KOPT-K1 (cell line): ENCODE measurements around the gene RNF157.

ENCODE experiments used
- H3K27ac ChIP-seq: fragments of 200-600 bp; sonication (generic); 2 replicates; pipeline ENCODE4 v1.5.1; 2016; ENCODE audit warnings: antibody characterized with exemption, mild to moderate bottlenecking, low read depth, low read length; ENCODE audit not compliant: poor library complexity, severe bottlenecking
- H3K36me3 ChIP-seq: fragments of 200-600 bp; sonication (generic); 2 replicates; pipeline ENCODE4 v1.5.1; 2017; ENCODE audit warnings: antibody characterized with exemption, mild to moderate bottlenecking, low read length, moderate library complexity; ENCODE audit not compliant: insufficient read depth
- H3K9me3 ChIP-seq: fragments of 200-600 bp; sonication (generic); 2 replicates; pipeline ENCODE4 v1.5.1; 2017; ENCODE audit warnings: antibody characterized with exemption, low read length, mild to moderate bottlenecking; ENCODE audit not compliant: insufficient read depth, poor library complexity, severe bottlenecking

The RNF157 gene

DNA sequence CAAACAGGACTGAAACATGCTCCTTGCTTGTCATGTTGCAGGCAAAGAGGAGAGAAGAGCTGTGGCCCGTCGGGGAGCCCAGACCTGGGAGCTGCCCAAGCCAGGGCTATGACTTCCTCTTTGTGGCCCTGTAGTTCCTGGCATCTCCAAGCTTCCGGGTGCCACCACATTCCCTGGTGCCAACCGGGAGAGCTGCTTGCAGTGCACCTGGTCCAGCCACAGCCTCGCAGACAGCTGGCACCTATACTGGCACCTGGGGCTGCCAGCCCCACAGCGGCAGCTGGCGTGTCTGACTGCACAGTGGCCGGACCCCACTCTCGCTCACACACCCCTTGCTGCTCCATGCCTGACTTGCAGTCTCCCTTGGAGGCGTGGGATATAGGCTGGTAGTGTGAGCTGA is 62.2 kb downstream of the RNF157 start:
- H3K36me3 ChIP-seq: no peaks in the 10 kb centered on the region
- H3K9me3 ChIP-seq: no peaks in the 10 kb centered on the region
- no peak overlapping the region for H3K27ac ChIP-seq

- no peaks in the 10 kb centered on the region for H3K36me3 ChIP-seq
- no peaks in the 10 kb centered on the region for H3K9me3 ChIP-seq
- H3K27ac ChIP-seq: no peak overlapping the region
These were observed 63.4 kb downstream of the RNF157 start for GRCh38 chr17:76176701-76177574.

DNA sequence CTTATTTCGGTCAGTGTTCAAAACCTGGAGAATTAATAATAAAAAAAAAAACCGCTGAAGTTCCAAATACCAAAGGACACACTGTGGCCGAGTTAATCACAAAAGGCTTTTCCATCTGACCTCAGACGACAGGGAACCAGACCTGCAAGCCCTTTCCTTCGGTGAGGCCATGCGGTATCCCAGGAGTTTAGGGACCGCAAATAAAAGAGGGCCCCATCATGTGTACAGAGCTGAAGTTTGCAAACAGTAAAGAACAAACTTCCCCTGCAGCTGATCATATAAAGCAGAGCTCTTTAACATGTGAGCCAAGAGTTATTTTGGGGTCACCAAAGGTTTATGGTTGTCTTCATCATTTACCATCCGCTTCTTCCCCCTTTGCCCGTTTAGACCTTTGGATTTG is 66.3 kb downstream of the RNF157 start:
- H3K27ac ChIP-seq: no peak overlapping the region
- no peaks in the 10 kb centered on the region for H3K36me3 ChIP-seq
- H3K9me3 ChIP-seq: no peaks in the 10 kb centered on the region

- no peak overlapping the region for H3K27ac ChIP-seq
- no peaks in the 10 kb centered on the region for H3K9me3 ChIP-seq
- H3K36me3 ChIP-seq: no peaks in the 10 kb centered on the region
These were observed 66.8 kb downstream of the RNF157 start for GRCh38 chr17:76173474-76173873.

DNA sequence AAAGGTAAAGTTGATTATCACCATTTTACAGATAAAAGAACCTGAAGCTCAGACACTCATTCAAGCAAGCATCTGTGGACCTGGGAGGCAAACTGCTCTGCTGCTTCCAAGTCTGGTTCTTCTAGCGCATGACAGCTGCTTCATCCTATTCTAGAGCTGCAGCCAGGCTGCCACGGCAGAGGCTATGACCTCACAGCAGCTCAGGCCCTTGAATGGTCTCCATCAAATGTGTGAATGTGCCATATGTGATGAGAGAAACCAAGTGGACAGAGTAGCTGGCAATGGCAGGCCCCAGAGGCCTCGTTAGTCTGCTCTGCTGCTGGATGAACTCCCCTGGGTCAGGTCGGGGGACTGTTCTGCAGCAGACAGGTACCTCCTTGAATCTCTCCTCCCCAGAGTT is 68.6 kb downstream of the RNF157 start:
- no peak overlapping the region for H3K27ac ChIP-seq
- no peaks in the 10 kb centered on the region; the same call in 1 of the 2 replicates for H3K36me3 ChIP-seq
- H3K9me3 ChIP-seq: no peaks in the 10 kb centered on the region

- Histone ChIP-seq H3K9me3 (no peaks in the 10 kb centered on the region), H3K27ac (no peak overlapping the region), H3K36me3 (peaks cover 6% of the 10 kb centered on the region; the same call in 1 of the 2 replicates)
These were observed 70.2 kb downstream of the RNF157 start for GRCh38 chr17:76170114-76170513.

DNA sequence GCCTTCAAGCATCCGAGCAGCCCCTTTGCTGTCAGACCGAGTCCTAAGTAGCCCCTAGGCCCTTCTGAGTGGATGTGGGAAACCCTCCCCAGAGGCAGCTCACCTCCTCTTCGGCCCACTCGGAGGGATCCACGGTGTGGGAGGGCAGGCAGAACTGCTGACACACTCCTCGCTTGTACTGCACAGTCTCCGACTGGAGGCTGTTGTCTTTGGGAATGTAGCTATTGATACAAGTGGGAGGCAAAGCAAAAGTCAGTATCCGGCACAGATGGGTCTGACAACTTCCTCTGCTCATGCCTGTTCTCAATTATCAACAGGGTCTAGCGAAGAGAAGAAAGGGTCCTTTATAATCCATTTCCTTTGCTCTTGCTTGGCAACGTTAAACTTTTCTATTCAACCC is 73.4 kb downstream of the RNF157 start:
- Histone ChIP-seq H3K27ac (no peak overlapping the region), H3K36me3 (peaks cover 10% of the 10 kb centered on the region; the same call in 1 of the 2 replicates), H3K9me3 (no peaks in the 10 kb centered on the region)

DNA sequence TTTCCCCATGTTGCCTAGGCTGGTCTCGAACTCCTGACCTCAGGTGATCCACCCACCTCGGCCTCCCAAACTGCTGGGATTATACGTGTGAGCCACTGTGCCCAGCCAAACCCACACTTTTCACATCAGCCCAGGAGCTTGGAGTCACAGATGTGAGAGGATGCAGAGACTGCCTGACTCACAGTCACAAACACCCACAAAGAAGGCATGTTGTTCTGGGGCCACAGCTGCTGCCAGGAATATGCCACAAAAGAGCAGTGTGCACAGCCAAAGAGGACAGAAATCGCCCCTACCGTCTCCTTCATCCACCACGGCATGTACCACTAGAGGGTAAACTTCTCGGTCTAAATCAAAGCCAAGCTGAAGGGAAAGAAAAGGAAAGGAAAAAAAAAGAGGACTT is 74.1 kb downstream of the RNF157 start:
- Histone ChIP-seq H3K9me3 (no peaks in the 10 kb centered on the region), H3K36me3 (peaks cover 14% of the 10 kb centered on the region; the same call in 1 of the 2 replicates), H3K27ac (no peak overlapping the region)

- Histone ChIP-seq H3K9me3 (no peaks in the 10 kb centered on the region), H3K27ac (no peak overlapping the region), H3K36me3 (peaks cover 21% of the 10 kb centered on the region; the same call in 1 of the 2 replicates)
These were observed 76.0 kb downstream of the RNF157 start for GRCh38 chr17:76164331-76164730.

DNA sequence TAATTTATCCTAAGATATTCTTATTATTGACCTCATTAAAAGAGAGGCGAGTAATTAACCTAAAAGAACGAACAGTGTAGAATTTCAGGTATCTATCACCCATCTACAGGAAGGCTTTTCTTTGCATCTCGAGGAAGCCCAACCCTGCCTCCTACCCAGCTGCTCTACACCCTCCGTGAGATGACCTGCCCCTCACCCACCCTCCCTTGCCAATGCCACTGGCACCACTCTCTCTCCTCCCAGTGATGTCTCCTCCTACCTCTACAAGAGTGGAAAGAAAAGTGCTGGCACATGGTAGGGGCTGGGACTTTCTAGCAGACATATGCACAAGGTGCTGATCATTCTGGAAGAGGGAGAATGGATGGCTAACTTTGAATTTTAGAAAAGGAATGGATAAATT is 76.4 kb downstream of the RNF157 start:
- no peaks in the 10 kb centered on the region for H3K9me3 ChIP-seq
- H3K27ac ChIP-seq: no peak overlapping the region
- H3K36me3 ChIP-seq: peaks cover 25% of the 10 kb centered on the region; the same call in 1 of the 2 replicates

DNA sequence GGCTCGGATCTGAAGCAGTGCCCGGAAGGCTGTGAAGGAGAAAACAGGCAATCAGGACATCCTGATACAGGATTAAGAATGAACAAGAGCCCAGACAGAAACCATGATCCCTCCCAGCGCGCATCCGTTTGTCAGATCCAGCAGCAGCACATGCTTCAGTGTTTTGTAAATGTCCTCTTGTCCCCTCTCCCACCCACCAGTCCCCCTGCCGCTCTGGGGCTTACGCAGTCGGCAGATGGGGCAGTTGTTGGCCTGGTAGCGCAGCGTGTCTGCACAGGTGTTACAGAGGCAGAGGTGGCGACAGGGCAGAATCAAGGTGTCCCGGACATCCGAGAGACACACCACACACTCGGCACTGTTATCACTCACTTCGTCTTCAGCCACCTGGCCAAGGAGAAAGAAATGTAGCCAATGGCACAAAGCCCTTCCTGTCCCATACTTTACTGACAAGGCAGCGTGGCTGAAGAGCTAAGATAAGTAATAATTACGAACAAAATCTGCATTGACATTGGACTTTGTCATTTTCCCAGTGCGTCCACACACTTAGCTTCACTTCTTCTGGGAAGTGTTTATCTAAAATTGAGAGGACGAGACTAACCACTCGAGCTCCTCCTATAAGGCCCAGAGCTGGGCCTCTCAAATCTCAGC is 78.5 kb downstream of the RNF157 start:
- H3K9me3 ChIP-seq: no peaks in the 10 kb centered on the region
- H3K36me3 ChIP-seq: peaks cover 39% of the 10 kb centered on the region
- no peak overlapping the region for H3K27ac ChIP-seq

DNA sequence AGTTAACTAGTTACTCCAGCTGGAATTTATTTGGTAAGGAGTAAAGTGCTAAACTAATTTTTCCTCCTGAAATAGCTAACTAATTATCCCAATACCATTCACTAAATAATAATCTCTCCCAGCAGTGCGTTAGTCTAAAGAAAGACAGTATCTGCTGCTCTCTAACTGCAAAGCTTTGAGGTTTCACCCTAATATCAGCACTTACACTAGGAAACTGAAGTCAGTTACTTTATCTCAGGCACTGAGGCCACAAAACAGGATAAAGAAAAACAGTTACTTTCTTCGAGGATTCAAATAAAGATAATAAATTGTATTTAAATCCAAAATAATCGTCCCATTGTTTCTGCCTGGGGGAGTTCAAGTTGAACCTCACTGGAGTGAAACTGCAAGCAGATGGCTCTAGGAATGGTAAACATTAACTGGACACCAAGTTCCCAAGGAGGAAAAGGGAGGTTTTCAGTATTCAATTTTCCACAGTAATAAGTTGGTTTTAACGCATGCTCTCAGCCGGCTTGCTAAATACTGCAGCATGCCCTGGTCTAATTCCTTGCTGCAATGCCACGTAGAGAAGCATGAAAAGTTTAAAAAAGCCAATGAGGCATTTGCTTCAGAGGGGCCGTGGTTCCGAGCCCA is 79.3 kb downstream of the RNF157 start:
- H3K27ac ChIP-seq: no peak overlapping the region
- peaks cover 37% of the 10 kb centered on the region for H3K36me3 ChIP-seq
- no peaks in the 10 kb centered on the region for H3K9me3 ChIP-seq

GRCh38 chr17:76159157-76159556 is 81.1 kb downstream of the RNF157 start:
- peaks cover 37% of the 10 kb centered on the region for H3K36me3 ChIP-seq
- no peaks in the 10 kb centered on the region for H3K9me3 ChIP-seq
- no peak overlapping the region for H3K27ac ChIP-seq

- Histone ChIP-seq H3K9me3 (no peaks in the 10 kb centered on the region), H3K27ac (no peak overlapping the region), H3K36me3 (peaks cover 42% of the 10 kb centered on the region)
These were observed 82.5 kb downstream of the RNF157 start for GRCh38 chr17:76157759-76158158.

GRCh38 chr17:76156662-76156991 is 83.7 kb downstream of the RNF157 start:
- H3K27ac ChIP-seq: no peak overlapping the region

More at GRCh38 chr17:76156662-76156991, 83.7 kb downstream of the RNF157 start:
- H3K9me3 ChIP-seq: no peaks in the 10 kb centered on the region
- peaks cover 42% of the 10 kb centered on the region for H3K36me3 ChIP-seq
